CD14-positive monocyte (primary cell): ENCODE measurements around the gene ZC3H13. TPM values are rescaled to one million over a fixed set of nuclear protein-coding genes. Genes with fewer than 3 reads are reported as not detected.

Source experiments
- DNase-seq, 3 donors: peaks; one replicate each; pipeline ENCODE4 v3.0.0-alpha.2; 2011 to 2022
- H2AFZ ChIP-seq: 2 replicates; pipeline ENCODE4 v1.6.0; 2012; ENCODE audit warnings: mild to moderate bottlenecking, low read depth, low read length, inconsistent platforms; ENCODE audit not compliant: insufficient read depth, poor library complexity, severe bottlenecking
- H3K27ac ChIP-seq, 2 donors: 1 replicate in 1 of 2; 2 replicates in 1 of 2; pipeline ENCODE4 v1.5.1; 2012 to 2013; ENCODE audit warnings: low read length in 2 of 2, control low read depth in 1 of 2, inconsistent platforms in 1 of 2, low read depth in 1 of 2, mild to moderate bottlenecking in 1 of 2
- H3K27me3 ChIP-seq, 2 donors: one replicate each; pipeline versions ENCODE4 v1.6.0 to v1.6.1; 2011 to 2013; ENCODE audit warnings: low read length in 2 of 2; ENCODE audit not compliant: control insufficient read depth in 2 of 2, insufficient read depth in 2 of 2
- H3K36me3 ChIP-seq, 2 donors: replicated peaks in 1 of 2; 1 replicate in 1 of 2; 2 replicates in 1 of 2; pipeline versions ENCODE4 v1.5.1 to v1.6.1; 2012 to 2013; ENCODE audit warnings: low read length in 2 of 2, control low read depth in 1 of 2, inconsistent platforms in 1 of 2, mild to moderate bottlenecking in 1 of 2; ENCODE audit not compliant: insufficient read depth in 2 of 2, control insufficient read depth in 1 of 2
- H3K4me1 ChIP-seq, 2 donors: 1 replicate in 1 of 2; 2 replicates in 1 of 2; pipeline versions ENCODE4 v1.5.1 to v1.6.1; 2012 to 2013; ENCODE audit warnings: low read length in 2 of 2, control low read depth in 1 of 2, inconsistent platforms in 1 of 2, mild to moderate bottlenecking in 1 of 2, moderate library complexity in 1 of 2; ENCODE audit not compliant: insufficient read depth in 2 of 2, control insufficient read depth in 1 of 2
- H3K4me2 ChIP-seq: replicated peaks from 2 replicates; pipeline ENCODE3; 2012; ENCODE audit warnings: low read length, moderate library complexity, mild to moderate bottlenecking; ENCODE audit not compliant: poor library complexity, severe bottlenecking; ENCODE audit errors: extremely low read depth
- H3K4me3 ChIP-seq, 3 experiments: fragments of 200-600 bp in 1 of 3; sonication (generic) in 1 of 3; replicated peaks in 1 of 3; 1 replicate in 2 of 3; 2 replicates in 1 of 3; pipeline ENCODE4 v1.5.1; 2011 to 2013; ENCODE audit warnings: low read length in 3 of 3, mild to moderate bottlenecking in 3 of 3, control low read depth in 2 of 3, low read depth in 2 of 3, inconsistent platforms in 1 of 3, moderate library complexity in 1 of 3
- H3K79me2 ChIP-seq: 2 replicates; pipeline ENCODE4 v1.6.0; 2012; ENCODE audit warnings: mild to moderate bottlenecking, control low read depth, inconsistent platforms, low read length, moderate library complexity; ENCODE audit not compliant: insufficient read depth
- H3K9ac ChIP-seq: 2 replicates; pipeline ENCODE4 v1.6.0; 2017; ENCODE audit warnings: low read length, mild to moderate bottlenecking; ENCODE audit not compliant: insufficient read depth, poor library complexity, severe bottlenecking
- H3K9me3 ChIP-seq, 2 donors: replicated peaks in 1 of 2; 1 replicate in 1 of 2; 2 replicates in 1 of 2; pipeline versions ENCODE4 v1.5.1 to v1.6.1; 2012 to 2013; ENCODE audit warnings: low read length in 2 of 2, control low read depth in 1 of 2; ENCODE audit not compliant: control insufficient read depth in 1 of 2, insufficient read depth in 1 of 2
- H4K20me1 ChIP-seq: 2 replicates; pipeline ENCODE4 v1.6.0; 2012; ENCODE audit warnings: mild to moderate bottlenecking, low read length, control low read depth, moderate library complexity; ENCODE audit not compliant: insufficient read depth
- H3K27ac Mint-ChIP-seq, 7 donors: one replicate each; pipeline ENCODE4 v1.8.0; 2020; ENCODE audit warnings: mild to moderate bottlenecking in 7 of 7, mixed read lengths in 7 of 7, moderate library complexity in 6 of 7, inconsistent platforms in 2 of 7
- H3K27me3 Mint-ChIP-seq, 3 donors: one replicate each; pipeline ENCODE4 v1.8.0; 2021 to 2022; ENCODE audit warnings: low read depth in 3 of 3, mild to moderate bottlenecking in 3 of 3, mixed read lengths in 3 of 3, moderate library complexity in 3 of 3, inconsistent platforms in 1 of 3
- H3K36me3 Mint-ChIP-seq, 2 donors: one replicate each; pipeline ENCODE4 v1.8.0; 2020; ENCODE audit warnings: mixed read lengths in 2 of 2, inconsistent platforms in 1 of 2, mild to moderate bottlenecking in 1 of 2
- H3K4me1 Mint-ChIP-seq: one replicate; pipeline ENCODE4 v1.8.0; 2020; ENCODE audit warnings: mild to moderate bottlenecking, mixed read lengths
- H3K4me3 Mint-ChIP-seq, 2 donors: one replicate each; pipeline ENCODE4 v1.8.0; 2020; ENCODE audit warnings: mild to moderate bottlenecking in 2 of 2, mixed read lengths in 2 of 2, moderate library complexity in 1 of 2
- H3K9me3 Mint-ChIP-seq, 7 donors: one replicate each; pipeline ENCODE4 v1.8.0; 2020 to 2022; ENCODE audit warnings: mixed read lengths in 7 of 7, mild to moderate bottlenecking in 6 of 7, moderate library complexity in 6 of 7, inconsistent platforms in 2 of 7
- WGBS: methylation state at CpG from one replicate; pipeline ENCODE4 v1.1.5; 2013; ENCODE audit warnings: missing lambda C conversion rate; ENCODE audit not compliant: insufficient coverage; 5-methylcytosine and 5-hydroxymethylcytosine counted together
- intact Hi-C, 2 donors: fragments of 100-400 bp; cut with micrococcal nuclease; formaldehyde crosslinking; loops; one replicate each; pipeline versions ENCODE4 v1.15.0 to v1.15.1; 2023
- polyA plus RNA-seq, 3 donors: library from polyadenylated mRNA; depleted of rRNA in 1 of 3; unstranded in 2 of 3; stranded (reverse) in 1 of 3; fragments of 300-500 nt in 2 of 3; fragments of >200 nt in 1 of 3; fragmentation: Illumina TruSeq in 2 of 3; gene quantifications; 1 replicate in 2 of 3; 2 replicates in 1 of 3; pipeline ENCODE4 v1.2.3, GENCODE V29; 2012 to 2021
- TF ChIP-seq, protein P1 (sequence below): fragments of 200-600 bp; IDR thresholded peaks from one replicate; pipeline ENCODE4 v1.8.0; 2022; ENCODE audit warnings: antibody characterized with exemption, mild to moderate bottlenecking

ZC3H13 gene
- polyA plus RNA-seq, 3 donors, result 5.3 to 22.2 (median 9.7) TPM

DNA sequence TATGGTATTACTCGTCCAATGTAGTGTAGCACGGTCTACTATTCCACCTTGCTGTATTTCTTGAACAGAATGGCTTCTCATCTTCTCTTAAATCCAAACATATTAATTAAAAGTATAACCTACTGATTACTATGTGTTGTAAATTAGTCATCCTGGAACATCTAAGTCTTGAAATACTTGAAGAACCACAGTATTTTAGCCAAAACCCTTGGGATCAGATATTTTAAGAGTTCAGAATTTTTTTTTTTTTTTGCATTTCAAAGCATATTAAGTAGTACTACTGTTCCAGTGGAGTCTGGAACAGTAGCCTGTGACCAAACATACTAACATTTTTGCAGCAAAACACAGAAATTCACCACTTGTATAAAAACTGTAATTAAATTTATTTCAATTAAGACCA lies 30.1 kb downstream of the ZC3H13 start:
- no CpG with 5 or more reads among the region's 2 CpGs for WGBS
- intact Hi-C loops, result no loop called here
- peaks cover 40 to 55% of the 10 kb centered on the region in 2 donors for H3K36me3 ChIP-seq
- peaks cover 49 to 50% of the 10 kb centered on the region in 2 donors for H3K36me3 Mint-ChIP-seq
- no peak overlapping the region for H3K27ac Mint-ChIP-seq
- no peak overlapping the region for H2AFZ ChIP-seq
- H3K9ac ChIP-seq, result no peak overlapping the region
- H3K9me3 Mint-ChIP-seq, result no peaks in the 10 kb centered on the region
- peaks cover 6% of the 10 kb centered on the region for H3K4me1 Mint-ChIP-seq
- no peak for DNase-seq
- H3K27me3 Mint-ChIP-seq, result no peaks in the 10 kb centered on the region
- no peak overlapping the region for H3K4me2 ChIP-seq
- no peak overlapping the region for H3K27ac ChIP-seq
- H3K9me3 ChIP-seq, result no peaks in the 10 kb centered on the region
- no peaks in the 10 kb centered on the region for H3K79me2 ChIP-seq
- peaks cover 6% of the 10 kb centered on the region in 2 donors for H3K4me1 ChIP-seq
- H4K20me1 ChIP-seq, result peaks cover 11% of the 10 kb centered on the region
- TF ChIP-seq, protein P1, sequence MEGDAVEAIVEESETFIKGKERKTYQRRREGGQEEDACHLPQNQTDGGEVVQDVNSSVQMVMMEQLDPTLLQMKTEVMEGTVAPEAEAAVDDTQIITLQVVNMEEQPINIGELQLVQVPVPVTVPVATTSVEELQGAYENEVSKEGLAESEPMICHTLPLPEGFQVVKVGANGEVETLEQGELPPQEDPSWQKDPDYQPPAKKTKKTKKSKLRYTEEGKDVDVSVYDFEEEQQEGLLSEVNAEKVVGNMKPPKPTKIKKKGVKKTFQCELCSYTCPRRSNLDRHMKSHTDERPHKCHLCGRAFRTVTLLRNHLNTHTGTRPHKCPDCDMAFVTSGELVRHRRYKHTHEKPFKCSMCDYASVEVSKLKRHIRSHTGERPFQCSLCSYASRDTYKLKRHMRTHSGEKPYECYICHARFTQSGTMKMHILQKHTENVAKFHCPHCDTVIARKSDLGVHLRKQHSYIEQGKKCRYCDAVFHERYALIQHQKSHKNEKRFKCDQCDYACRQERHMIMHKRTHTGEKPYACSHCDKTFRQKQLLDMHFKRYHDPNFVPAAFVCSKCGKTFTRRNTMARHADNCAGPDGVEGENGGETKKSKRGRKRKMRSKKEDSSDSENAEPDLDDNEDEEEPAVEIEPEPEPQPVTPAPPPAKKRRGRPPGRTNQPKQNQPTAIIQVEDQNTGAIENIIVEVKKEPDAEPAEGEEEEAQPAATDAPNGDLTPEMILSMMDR, result no peak
- no peak overlapping the region for H3K4me3 ChIP-seq
- H3K4me3 Mint-ChIP-seq, result no peak overlapping the region
- no peaks in the 10 kb centered on the region for H3K27me3 ChIP-seq

DNA sequence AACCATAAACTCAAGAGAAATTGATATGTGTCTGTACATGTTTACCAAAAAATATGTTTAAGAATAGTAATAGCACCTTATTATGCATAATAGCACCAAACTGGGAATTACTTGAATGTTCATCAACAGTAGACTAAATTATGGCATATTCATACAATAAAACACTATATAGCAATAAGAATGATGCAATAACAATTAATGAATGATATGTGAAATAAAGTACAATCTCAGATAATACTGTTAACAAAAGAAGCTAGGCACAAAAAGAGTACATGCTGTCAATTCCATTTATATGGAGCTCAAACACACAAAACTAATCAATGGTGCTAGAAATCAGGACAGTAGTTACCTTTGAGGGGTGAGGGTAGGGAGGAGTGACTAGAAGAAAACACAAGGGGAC lies 36.3 kb downstream of the ZC3H13 start:
- Histone ChIP-seq H4K20me1 (no peaks in the 10 kb centered on the region), H3K27ac (peak overlapping the region in 1 of 2 donors; percentile 3), H3K9ac (no peak overlapping the region), H3K4me1 (peaks cover 11 to 26% of the 10 kb centered on the region in 2 donors), H3K79me2 (no peaks in the 10 kb centered on the region), H3K9me3 (no peaks in the 10 kb centered on the region), H3K4me2 (no peak overlapping the region), H2AFZ (no peak overlapping the region), H3K4me3 (no peak overlapping the region), H3K36me3 (peaks cover 38 to 61% of the 10 kb centered on the region in 2 donors), H3K27me3 (no peaks in the 10 kb centered on the region)
- Mint-ChIP-seq H3K9me3 (no peaks in the 10 kb centered on the region), H3K27ac (peak overlapping the region in 3 of 7 donors; percentile 53 to 72 (median 64)), H3K36me3 (peaks cover 46 to 56% of the 10 kb centered on the region in 2 donors), H3K4me1 (peaks cover 25% of the 10 kb centered on the region), H3K27me3 (no peaks in the 10 kb centered on the region), H3K4me3 (no peak overlapping the region)
- TF ChIP-seq, protein P1, result no peak
- no peak for DNase-seq
- intact Hi-C loops, result no loop called here
